Measurements from ENCODE around the gene PITPNM3.

- TF ChIP-seq CTCF (conservative IDR thresholded peaks at IDR 0.05; ENCODE audit: low read depth in 2 of 2) (no peak), POLR2AphosphoS5 (IDR thresholded peaks at IDR 0.05; ENCODE audit: low read depth) (no peak), REST (IDR thresholded peaks at IDR 0.05; ENCODE audit: unreplicated experiment) (no peak), EZH2 (IDR thresholded peaks at IDR 0.05; ENCODE audit: low read depth, unreplicated experiment) (no peak), ZNF331 (CRISPR knock-in tag; IDR thresholded peaks at IDR 0.05; ENCODE audit: low read depth) (no peak), EZH2phosphoT487 (IDR thresholded peaks at IDR 0.05; ENCODE audit: unreplicated experiment) (no peak), CREB1 (CRISPR knock-in tag; IDR thresholded peaks at IDR 0.05; ENCODE audit: low read depth) (no peak)
- TF ChIP-seq, protein P1, sequence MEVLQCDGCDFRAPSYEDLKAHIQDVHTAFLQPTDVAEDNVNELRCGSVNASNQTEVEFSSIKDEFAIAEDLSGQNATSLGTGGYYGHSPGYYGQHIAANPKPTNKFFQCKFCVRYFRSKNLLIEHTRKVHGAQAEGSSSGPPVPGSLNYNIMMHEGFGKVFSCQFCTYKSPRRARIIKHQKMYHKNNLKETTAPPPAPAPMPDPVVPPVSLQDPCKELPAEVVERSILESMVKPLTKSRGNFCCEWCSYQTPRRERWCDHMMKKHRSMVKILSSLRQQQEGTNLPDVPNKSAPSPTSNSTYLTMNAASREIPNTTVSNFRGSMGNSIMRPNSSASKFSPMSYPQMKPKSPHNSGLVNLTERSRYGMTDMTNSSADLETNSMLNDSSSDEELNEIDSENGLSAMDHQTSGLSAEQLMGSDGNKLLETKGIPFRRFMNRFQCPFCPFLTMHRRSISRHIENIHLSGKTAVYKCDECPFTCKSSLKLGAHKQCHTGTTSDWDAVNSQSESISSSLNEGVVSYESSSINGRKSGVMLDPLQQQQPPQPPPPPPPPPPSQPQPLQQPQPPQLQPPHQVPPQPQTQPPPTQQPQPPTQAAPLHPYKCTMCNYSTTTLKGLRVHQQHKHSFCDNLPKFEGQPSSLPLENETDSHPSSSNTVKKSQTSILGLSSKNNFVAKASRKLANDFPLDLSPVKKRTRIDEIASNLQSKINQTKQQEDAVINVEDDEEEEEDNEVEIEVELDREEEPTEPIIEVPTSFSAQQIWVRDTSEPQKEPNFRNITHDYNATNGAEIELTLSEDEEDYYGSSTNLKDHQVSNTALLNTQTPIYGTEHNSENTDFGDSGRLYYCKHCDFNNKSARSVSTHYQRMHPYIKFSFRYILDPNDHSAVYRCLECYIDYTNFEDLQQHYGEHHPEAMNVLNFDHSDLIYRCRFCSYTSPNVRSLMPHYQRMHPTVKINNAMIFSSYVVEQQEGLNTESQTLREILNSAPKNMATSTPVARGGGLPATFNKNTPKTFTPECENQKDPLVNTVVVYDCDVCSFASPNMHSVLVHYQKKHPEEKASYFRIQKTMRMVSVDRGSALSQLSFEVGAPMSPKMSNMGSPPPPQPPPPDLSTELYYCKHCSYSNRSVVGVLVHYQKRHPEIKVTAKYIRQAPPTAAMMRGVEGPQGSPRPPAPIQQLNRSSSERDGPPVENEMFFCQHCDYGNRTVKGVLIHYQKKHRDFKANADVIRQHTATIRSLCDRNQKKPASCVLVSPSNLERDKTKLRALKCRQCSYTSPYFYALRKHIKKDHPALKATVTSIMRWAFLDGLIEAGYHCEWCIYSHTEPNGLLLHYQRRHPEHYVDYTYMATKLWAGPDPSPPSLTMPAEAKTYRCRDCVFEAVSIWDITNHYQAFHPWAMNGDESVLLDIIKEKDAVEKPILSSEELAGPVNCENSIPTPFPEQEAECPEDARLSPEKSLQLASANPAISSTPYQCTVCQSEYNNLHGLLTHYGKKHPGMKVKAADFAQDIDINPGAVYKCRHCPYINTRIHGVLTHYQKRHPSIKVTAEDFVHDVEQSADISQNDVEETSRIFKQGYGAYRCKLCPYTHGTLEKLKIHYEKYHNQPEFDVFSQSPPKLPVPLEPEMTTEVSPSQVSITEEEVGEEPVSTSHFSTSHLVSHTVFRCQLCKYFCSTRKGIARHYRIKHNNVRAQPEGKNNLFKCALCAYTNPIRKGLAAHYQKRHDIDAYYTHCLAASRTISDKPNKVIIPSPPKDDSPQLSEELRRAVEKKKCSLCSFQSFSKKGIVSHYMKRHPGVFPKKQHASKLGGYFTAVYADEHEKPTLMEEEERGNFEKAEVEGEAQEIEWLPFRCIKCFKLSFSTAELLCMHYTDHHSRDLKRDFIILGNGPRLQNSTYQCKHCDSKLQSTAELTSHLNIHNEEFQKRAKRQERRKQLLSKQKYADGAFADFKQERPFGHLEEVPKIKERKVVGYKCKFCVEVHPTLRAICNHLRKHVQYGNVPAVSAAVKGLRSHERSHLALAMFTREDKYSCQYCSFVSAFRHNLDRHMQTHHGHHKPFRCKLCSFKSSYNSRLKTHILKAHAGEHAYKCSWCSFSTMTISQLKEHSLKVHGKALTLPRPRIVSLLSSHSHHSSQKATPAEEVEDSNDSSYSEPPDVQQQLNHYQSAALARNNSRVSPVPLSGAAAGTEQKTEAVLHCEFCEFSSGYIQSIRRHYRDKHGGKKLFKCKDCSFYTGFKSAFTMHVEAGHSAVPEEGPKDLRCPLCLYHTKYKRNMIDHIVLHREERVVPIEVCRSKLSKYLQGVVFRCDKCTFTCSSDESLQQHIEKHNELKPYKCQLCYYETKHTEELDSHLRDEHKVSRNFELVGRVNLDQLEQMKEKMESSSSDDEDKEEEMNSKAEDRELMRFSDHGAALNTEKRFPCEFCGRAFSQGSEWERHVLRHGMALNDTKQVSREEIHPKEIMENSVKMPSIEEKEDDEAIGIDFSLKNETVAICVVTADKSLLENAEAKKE (CRISPR knock-in tag; IDR thresholded peaks at IDR 0.05) = no peak
Measured at GRCh38 chr17:6569370-6570285, 13.3 kb upstream of the PITPNM3 start.
